H1 (cell line): Measurements from ENCODE around the gene GABRA1. TPM values are rescaled to one million over a fixed set of nuclear protein-coding genes. Genes with fewer than 3 reads are reported as not detected.

Experiments
- CHD7 ChIP-seq: fragments of 300-600 bp; sonication (generic); IDR thresholded peaks from 2 replicates; pipeline ENCODE4 v1.7.1; 2012; ENCODE audit warnings: low read length, moderate library complexity, mild to moderate bottlenecking, inconsistent platforms; ENCODE audit not compliant: insufficient replicate concordance
- CTCF ChIP-seq, 3 experiments: IDR thresholded peaks; 1 replicate in 2 of 3; 2 replicates in 1 of 3; pipeline versions ENCODE4 v1.5.1 to v1.6.1; 2011; ENCODE audit warnings: low read length in 3 of 3, mild to moderate bottlenecking in 3 of 3, inconsistent platforms in 2 of 3, low read depth in 1 of 3, moderate library complexity in 1 of 3; ENCODE audit not compliant: insufficient read depth in 1 of 3; ENCODE audit errors: control extremely low read depth in 1 of 3
- JUND ChIP-seq: IDR thresholded peaks from 2 replicates; pipeline ENCODE4 v1.6.1; 2011; ENCODE audit warnings: mild to moderate bottlenecking, improper control_type of control experiment, low read length
- RAD21 ChIP-seq, 2 experiments: IDR thresholded peaks in 1 of 2; conservative IDR thresholded peaks in 1 of 2; 2 replicates each; pipeline ENCODE4 v1.6.1; 2011; ENCODE audit warnings: low read depth in 2 of 2, low read length in 2 of 2, improper control_type of control experiment in 1 of 2, inconsistent platforms in 1 of 2, mild to moderate bottlenecking in 1 of 2, moderate library complexity in 1 of 2
- TAF7 ChIP-seq: optimal IDR thresholded peaks from 2 replicates; pipeline ENCODE3; 2011; ENCODE audit warnings: low read depth, mild to moderate bottlenecking, inconsistent platforms, low read length, moderate library complexity, borderline replicate concordance
- TEAD4 ChIP-seq: IDR thresholded peaks from 2 replicates; pipeline ENCODE4 v1.6.1; 2012; ENCODE audit warnings: low read depth, low read length, inconsistent platforms, mixed read lengths
- USF2 ChIP-seq: IDR thresholded peaks from 2 replicates; pipeline ENCODE4 v1.6.1; 2011; ENCODE audit warnings: low read length, improper control_type of control experiment
- polyA plus RNA-seq, 7 experiments: library from polyadenylated mRNA; depleted of rRNA in 3 of 7; stranded (reverse) in 5 of 7; unstranded in 2 of 7; fragments of >200 nt in 5 of 7; fragments of 200-250 nt in 2 of 7; gene quantifications; 1 replicate in 5 of 7; 2 replicates in 1 of 7; 4 replicates in 1 of 7; pipeline versions ENCODE4 v1.2.1 to v1.2.3, GENCODE V29; 2011 to 2013; ENCODE audit warnings: missing spikeins in 2 of 7, mixed read lengths in 2 of 7
- total RNA-seq: library from RNA; stranded (reverse); fragmentation: NEBNext Ultra II Directional; extraction: Animal tissue kit (Norgen Biotek cat#: 25700); gene quantifications from 2 replicates; pipeline ENCODE4 v1.2.1, GENCODE V29; 2021

GABRA1 gene
- total and polyA plus RNA-seq, 2 of the 8 experiments (the other 6 are each of a cell fraction or from before 2014, with no cell fraction given): 4.7 to 16.2 TPM

- TF ChIP-seq CHD7: no peak
- TF ChIP-seq TAF7: no peak
- no peak for TF ChIP-seq TEAD4
- TF ChIP-seq JUND: no peak
- TF ChIP-seq CTCF (IDR thresholded peaks at IDR 0.05; ENCODE audit: control extremely low read depth in 1 of 3, insufficient read depth in 1 of 3, low read depth in 1 of 3, low read length in 3 of 3): no peak
- TF ChIP-seq RAD21 (IDR thresholded peaks at IDR 0.05 in 1 of 2, conservative IDR thresholded peaks at IDR 0.05 in 1 of 2; ENCODE audit: low read depth in 2 of 2, low read length in 2 of 2): no peak
- TF ChIP-seq USF2: no peak
These were observed 99.0 kb downstream of the GABRA1 start (continued) for GRCh38 chr5:161946911-161947310.
